Measurements from ENCODE around the gene TMPRSS2. TPM values are rescaled to one million over a fixed set of nuclear protein-coding genes. Genes with fewer than 3 reads are reported as not detected.
"Not testable (repeated sequence)": the region's sequence is repeated elsewhere in the genome, so short reads cannot be mapped to it uniquely, and the experiment has no call there.

TMPRSS2 gene
- total RNA-seq, 1 experiment from 2014 or later = not detected

DNA sequence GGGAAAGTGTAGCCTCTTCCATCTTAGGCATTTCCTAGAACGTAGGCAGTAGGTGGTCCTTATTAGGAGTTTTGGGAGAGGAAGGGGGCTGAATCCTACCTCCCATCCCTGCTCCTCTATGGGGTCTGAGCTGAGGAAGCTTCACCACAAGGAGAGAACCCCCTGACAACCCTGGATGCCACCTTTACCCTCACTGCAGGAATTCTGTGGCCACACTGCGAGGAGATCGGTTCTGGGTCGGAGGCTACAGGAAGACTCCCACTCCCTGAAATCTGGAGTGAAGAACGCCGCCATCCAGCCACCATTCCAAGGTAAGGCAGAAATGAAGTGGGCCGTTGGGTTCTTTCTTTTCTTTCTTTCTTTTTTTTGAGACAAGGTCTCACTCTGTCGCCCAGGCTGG lies 80.4 kb downstream of the TMPRSS2 start:
- ChIA-PET POLR2A (no interaction called here), CTCF (no interaction called here)
- H3K27ac Mint-ChIP-seq (ENCODE audit: low read depth, unreplicated experiment) = no peak overlapping the region
- BruUV-seq (replicated peaks) = no TSS peak
- H3K36me3 Mint-ChIP-seq (ENCODE audit: insufficient read depth, unreplicated experiment) = no peaks in the 10 kb centered on the region
- H3K27me3 Mint-ChIP-seq (ENCODE audit: insufficient read depth, unreplicated experiment) = peaks cover 7% of the 10 kb centered on the region
- intact Hi-C loops (cut with micrococcal nuclease) = no loop called here
- TF ChIP-seq, protein P1, sequence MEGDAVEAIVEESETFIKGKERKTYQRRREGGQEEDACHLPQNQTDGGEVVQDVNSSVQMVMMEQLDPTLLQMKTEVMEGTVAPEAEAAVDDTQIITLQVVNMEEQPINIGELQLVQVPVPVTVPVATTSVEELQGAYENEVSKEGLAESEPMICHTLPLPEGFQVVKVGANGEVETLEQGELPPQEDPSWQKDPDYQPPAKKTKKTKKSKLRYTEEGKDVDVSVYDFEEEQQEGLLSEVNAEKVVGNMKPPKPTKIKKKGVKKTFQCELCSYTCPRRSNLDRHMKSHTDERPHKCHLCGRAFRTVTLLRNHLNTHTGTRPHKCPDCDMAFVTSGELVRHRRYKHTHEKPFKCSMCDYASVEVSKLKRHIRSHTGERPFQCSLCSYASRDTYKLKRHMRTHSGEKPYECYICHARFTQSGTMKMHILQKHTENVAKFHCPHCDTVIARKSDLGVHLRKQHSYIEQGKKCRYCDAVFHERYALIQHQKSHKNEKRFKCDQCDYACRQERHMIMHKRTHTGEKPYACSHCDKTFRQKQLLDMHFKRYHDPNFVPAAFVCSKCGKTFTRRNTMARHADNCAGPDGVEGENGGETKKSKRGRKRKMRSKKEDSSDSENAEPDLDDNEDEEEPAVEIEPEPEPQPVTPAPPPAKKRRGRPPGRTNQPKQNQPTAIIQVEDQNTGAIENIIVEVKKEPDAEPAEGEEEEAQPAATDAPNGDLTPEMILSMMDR (IDR thresholded peaks at IDR 0.05; ENCODE audit: unreplicated experiment) = no peak
- no peak overlapping the region for H3K4me3 Mint-ChIP-seq (ENCODE audit: unreplicated experiment)
- DNase-seq (ENCODE audit: unreplicated experiment) = no peak
- no peaks in the 10 kb centered on the region for H3K9me3 Mint-ChIP-seq (ENCODE audit: unreplicated experiment)
- no peaks in the 10 kb centered on the region for H3K4me1 Mint-ChIP-seq (ENCODE audit: insufficient read depth, unreplicated experiment)

- no peak for DNase-seq (ENCODE audit: unreplicated experiment)
- intact Hi-C loops (cut with micrococcal nuclease) = no loop called here
- Mint-ChIP-seq H3K4me3 (ENCODE audit: unreplicated experiment) (no peak overlapping the region), H3K36me3 (ENCODE audit: insufficient read depth, unreplicated experiment) (no peaks in the 10 kb centered on the region), H3K9me3 (ENCODE audit: unreplicated experiment) (no peaks in the 10 kb centered on the region), H3K27ac (ENCODE audit: low read depth, unreplicated experiment) (no peak overlapping the region), H3K27me3 (ENCODE audit: insufficient read depth, unreplicated experiment) (peaks cover 7% of the 10 kb centered on the region), H3K4me1 (ENCODE audit: insufficient read depth, unreplicated experiment) (no peaks in the 10 kb centered on the region)
- ChIA-PET POLR2A (no interaction called here), CTCF (no interaction called here)
- TF ChIP-seq, protein P1 (IDR thresholded peaks at IDR 0.05; ENCODE audit: unreplicated experiment) = no peak
- no TSS peak for BruUV-seq (replicated peaks)
These were observed 81.1 kb downstream of the TMPRSS2 start for GRCh38 chr21:41426676-41427404.

DNA sequence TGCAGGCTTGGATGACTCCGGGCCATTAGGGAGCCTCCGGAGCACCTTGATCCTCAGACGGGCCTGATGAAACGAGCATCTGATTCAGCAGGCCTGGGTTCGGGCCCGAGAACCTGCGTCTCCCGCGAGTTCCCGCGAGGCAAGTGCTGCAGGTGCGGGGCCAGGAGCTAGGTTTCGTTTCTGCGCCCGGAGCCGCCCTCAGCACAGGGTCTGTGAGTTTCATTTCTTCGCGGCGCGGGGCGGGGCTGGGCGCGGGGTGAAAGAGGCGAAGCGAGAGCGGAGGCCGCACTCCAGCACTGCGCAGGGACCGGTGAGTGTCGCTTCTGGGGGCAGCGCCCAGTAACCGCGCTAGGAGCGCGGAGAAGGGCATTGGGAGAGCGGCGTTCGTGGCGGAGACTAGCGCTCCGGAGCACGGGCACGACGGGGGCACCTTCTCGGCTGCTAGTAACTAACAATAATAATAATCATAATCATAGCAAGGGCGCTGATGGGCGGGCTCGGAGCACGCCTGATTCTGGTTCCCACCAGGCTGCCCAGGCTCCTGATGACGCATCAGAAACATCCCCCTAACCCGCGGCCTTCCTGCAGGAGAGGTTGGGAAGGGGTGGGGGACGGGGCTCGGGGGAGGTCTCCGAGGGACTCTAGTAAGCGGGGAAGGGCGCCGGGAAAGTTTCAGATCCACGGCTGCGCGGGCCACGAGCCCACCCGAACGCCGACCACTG lies 81.8 kb downstream of the TMPRSS2 start, which contains the start of gene MX1:
MX1 (plus strand) TSS at position 286 of the 722 bp plus-strand sequence. CDS start 5,832 bp downstream, outside the sequence.
- DNase-seq (ENCODE audit: unreplicated experiment) = no peak
- Mint-ChIP-seq H3K27me3 (ENCODE audit: insufficient read depth, unreplicated experiment) (peaks cover 7% of the 10 kb centered on the region), H3K36me3 (ENCODE audit: insufficient read depth, unreplicated experiment) (no peaks in the 10 kb centered on the region), H3K4me3 (ENCODE audit: unreplicated experiment) (peak within 1 kb of the TSS; percentile 57), H3K4me1 (ENCODE audit: insufficient read depth, unreplicated experiment) (peaks cover 1% of the 10 kb centered on the region), H3K9me3 (ENCODE audit: unreplicated experiment) (no peaks in the 10 kb centered on the region), H3K27ac (ENCODE audit: low read depth, unreplicated experiment) (no peak within 1 kb of the TSS)
- no TSS peak for BruUV-seq (replicated peaks)
- CTCF ChIA-PET = no interaction called here
- intact Hi-C loops (cut with micrococcal nuclease) = no loop called here
- TF ChIP-seq, protein P1 (IDR thresholded peaks at IDR 0.05; ENCODE audit: unreplicated experiment) = no peak
- POLR2A ChIA-PET = no interaction called here

- H3K27me3 Mint-ChIP-seq (ENCODE audit: insufficient read depth, unreplicated experiment) = peaks cover 7% of the 10 kb centered on the region
- no peaks in the 10 kb centered on the region for H3K36me3 Mint-ChIP-seq (ENCODE audit: insufficient read depth, unreplicated experiment)
- intact Hi-C loops (cut with micrococcal nuclease) = no loop called here
- DNase-seq (ENCODE audit: unreplicated experiment) = no peak
- BruUV-seq (replicated peaks) = no TSS peak
- H3K9me3 Mint-ChIP-seq (ENCODE audit: unreplicated experiment) = no peaks in the 10 kb centered on the region
- ChIA-PET CTCF (no interaction called here), POLR2A (no interaction called here)
- H3K4me3 Mint-ChIP-seq (ENCODE audit: unreplicated experiment) = peak overlapping the region; percentile 57
- H3K4me1 Mint-ChIP-seq (ENCODE audit: insufficient read depth, unreplicated experiment) = peaks cover 6% of the 10 kb centered on the region
- TF ChIP-seq, protein P1 (IDR thresholded peaks at IDR 0.05; ENCODE audit: unreplicated experiment) = no peak
- no peak overlapping the region for H3K27ac Mint-ChIP-seq (ENCODE audit: low read depth, unreplicated experiment)
These were observed 82.4 kb downstream of the TMPRSS2 start for GRCh38 chr21:41425588-41425953.

DNA sequence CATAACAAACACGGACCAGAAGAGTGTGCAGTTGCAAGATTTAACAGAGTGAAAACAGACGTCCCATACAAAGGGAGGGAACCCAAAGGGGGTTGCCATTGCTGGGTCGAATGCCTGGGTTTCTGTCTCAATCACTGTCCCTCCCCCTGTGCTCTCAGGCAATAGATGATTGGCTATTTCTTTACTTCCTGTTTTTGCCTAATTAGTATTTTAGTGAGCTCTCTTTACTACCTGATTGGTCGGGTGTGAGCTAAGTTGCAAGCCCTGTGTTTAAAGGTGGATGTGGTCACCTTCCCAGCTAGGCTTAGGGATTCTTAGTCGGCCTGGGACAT lies 84.7 kb downstream of the TMPRSS2 start:
- intact Hi-C loops (cut with micrococcal nuclease); BruUV-seq (replicated peaks); H3K9me3 Mint-ChIP-seq (ENCODE audit: unreplicated experiment); H3K4me1 Mint-ChIP-seq (ENCODE audit: insufficient read depth, unreplicated experiment); H3K27ac Mint-ChIP-seq (ENCODE audit: low read depth, unreplicated experiment); H3K27me3 Mint-ChIP-seq (ENCODE audit: insufficient read depth, unreplicated experiment); H3K4me3 Mint-ChIP-seq (ENCODE audit: unreplicated experiment); DNase-seq (ENCODE audit: unreplicated experiment); POLR2A ChIA-PET; H3K36me3 Mint-ChIP-seq (ENCODE audit: insufficient read depth, unreplicated experiment): not testable (repeated sequence)
- CTCF ChIA-PET = interaction anchor here (0.7 kb wide), 1 partner anchor 12 kb away, joined by 3 read pairs; no protein-coding TSS in a partner anchor

Measured in MCF 10A (cell line).